CD8-positive, alpha-beta memory T cell (primary cell): ENCODE data around the gene AXIN1. TPM values are rescaled to one million over a fixed set of nuclear protein-coding genes. Genes with fewer than 3 reads are reported as not detected.
A peak's percentile ranks its signal among the peaks of the same experiment; 100 is the strongest.

Source experiments
- CTCF ChIA-PET: fragments of 350-600 bp; sonication (Branson Sonifier 250); formaldehyde crosslinking; loops from one replicate; lab custom pipeline; 2021; ENCODE audit warnings: antibody characterized with exemption; lab: Charles Lee
- POLR2A ChIA-PET: fragments of 350-600 bp; sonication (Branson Sonifier 250); formaldehyde crosslinking; loops from one replicate; lab custom pipeline; 2021; ENCODE audit warnings: antibody characterized with exemption; lab: Charles Lee
- DNase-seq, 5 donors: peaks; one replicate each; pipeline versions ENCODE4 v3.0.0 to v3.0.0-alpha.2; 2020 to 2022; ENCODE audit warnings: mixed read lengths in 1 of 5
- H3K27ac ChIP-seq: one replicate; pipeline ENCODE4 v1.7.0; 2013; ENCODE audit warnings: low read depth, mild to moderate bottlenecking, low read length, moderate library complexity
- H3K27me3 ChIP-seq: 2 replicates; pipeline ENCODE4 v1.7.0; 2013; ENCODE audit warnings: low read length, mild to moderate bottlenecking; ENCODE audit not compliant: insufficient read depth, poor library complexity, severe bottlenecking
- H3K36me3 ChIP-seq: 2 replicates; pipeline ENCODE4 v1.7.0; 2013; ENCODE audit warnings: mild to moderate bottlenecking, low read length, moderate library complexity; ENCODE audit not compliant: insufficient read depth
- H3K4me1 ChIP-seq: 2 replicates; pipeline ENCODE4 v1.7.0; 2013; ENCODE audit warnings: mild to moderate bottlenecking, low read length, moderate library complexity; ENCODE audit not compliant: insufficient read depth
- H3K4me3 ChIP-seq: 2 replicates; pipeline ENCODE4 v1.7.0; 2013; ENCODE audit warnings: mild to moderate bottlenecking, low read length
- H3K9me3 ChIP-seq: 2 replicates; pipeline ENCODE4 v1.7.0; 2013; ENCODE audit warnings: mild to moderate bottlenecking, low read length
- H3K27ac Mint-ChIP-seq, 8 donors: one replicate each; pipeline ENCODE4 v1.8.0; 2020 to 2021; ENCODE audit warnings: mixed read lengths in 8 of 8, mild to moderate bottlenecking in 6 of 8, inconsistent platforms in 3 of 8, moderate library complexity in 3 of 8
- H3K27me3 Mint-ChIP-seq, 2 donors: one replicate each; pipeline ENCODE4 v1.8.0; 2020 to 2021; ENCODE audit warnings: mixed read lengths in 2 of 2, mild to moderate bottlenecking in 1 of 2, moderate library complexity in 1 of 2
- H3K36me3 Mint-ChIP-seq, 3 donors: one replicate each; pipeline ENCODE4 v1.8.0; 2020 to 2021; ENCODE audit warnings: mixed read lengths in 3 of 3, inconsistent platforms in 1 of 3, mild to moderate bottlenecking in 1 of 3
- H3K4me1 Mint-ChIP-seq, 3 donors: one replicate each; pipeline ENCODE4 v1.8.0; 2020 to 2021; ENCODE audit warnings: mixed read lengths in 3 of 3, inconsistent platforms in 1 of 3, mild to moderate bottlenecking in 1 of 3
- H3K4me3 Mint-ChIP-seq, 7 donors: one replicate each; pipeline ENCODE4 v1.8.0; 2020 to 2021; ENCODE audit warnings: mixed read lengths in 7 of 7, mild to moderate bottlenecking in 6 of 7, moderate library complexity in 4 of 7, inconsistent platforms in 2 of 7
- H3K9me3 Mint-ChIP-seq, 5 donors: one replicate each; pipeline ENCODE4 v1.8.0; 2020 to 2022; ENCODE audit warnings: mixed read lengths in 5 of 5, mild to moderate bottlenecking in 3 of 5, moderate library complexity in 2 of 5, inconsistent platforms in 1 of 5
- polyA plus RNA-seq: library from polyadenylated mRNA; unstranded; fragments of 300-500 nt; fragmentation: Illumina TruSeq; gene quantifications from one replicate; pipeline ENCODE4 v1.2.3, GENCODE V29; 2021
- total RNA-seq, 2 experiments: library from RNA; stranded (reverse); gene quantifications; one replicate each; pipeline ENCODE4 v1.2.3, GENCODE V29; 2021

AXIN1 gene
- total and polyA plus RNA-seq, 3 experiments from 2014 or later: 6.9 to 26.3 (median 24.7) TPM

- DNase-seq: no peak
- Histone ChIP-seq H3K27ac (no peak overlapping the region), H3K9me3 (no peaks in the 10 kb centered on the region), H3K36me3 (no peaks in the 10 kb centered on the region), H3K27me3 (peaks cover 8% of the 10 kb centered on the region), H3K4me1 (peaks cover 10% of the 10 kb centered on the region), H3K4me3 (no peak overlapping the region)
- Mint-ChIP-seq H3K36me3 (peaks cover 0 to 2% (median 0%) of the 10 kb centered on the region in 3 donors), H3K9me3 (no peaks in the 10 kb centered on the region), H3K27ac (no peak overlapping the region), H3K27me3 (peaks cover 15 to 23% of the 10 kb centered on the region in 2 donors), H3K4me1 (peaks cover 7 to 17% (median 7%) of the 10 kb centered on the region in 3 donors), H3K4me3 (peak overlapping the region in 5 of 7 donors; percentile 16 to 68 (median 52))
- POLR2A ChIA-PET: no interaction called here
- CTCF ChIA-PET: no interaction called here
Measured at GRCh38 chr16:275041-275641, 77.4 kb downstream of the AXIN1 start.

DNA sequence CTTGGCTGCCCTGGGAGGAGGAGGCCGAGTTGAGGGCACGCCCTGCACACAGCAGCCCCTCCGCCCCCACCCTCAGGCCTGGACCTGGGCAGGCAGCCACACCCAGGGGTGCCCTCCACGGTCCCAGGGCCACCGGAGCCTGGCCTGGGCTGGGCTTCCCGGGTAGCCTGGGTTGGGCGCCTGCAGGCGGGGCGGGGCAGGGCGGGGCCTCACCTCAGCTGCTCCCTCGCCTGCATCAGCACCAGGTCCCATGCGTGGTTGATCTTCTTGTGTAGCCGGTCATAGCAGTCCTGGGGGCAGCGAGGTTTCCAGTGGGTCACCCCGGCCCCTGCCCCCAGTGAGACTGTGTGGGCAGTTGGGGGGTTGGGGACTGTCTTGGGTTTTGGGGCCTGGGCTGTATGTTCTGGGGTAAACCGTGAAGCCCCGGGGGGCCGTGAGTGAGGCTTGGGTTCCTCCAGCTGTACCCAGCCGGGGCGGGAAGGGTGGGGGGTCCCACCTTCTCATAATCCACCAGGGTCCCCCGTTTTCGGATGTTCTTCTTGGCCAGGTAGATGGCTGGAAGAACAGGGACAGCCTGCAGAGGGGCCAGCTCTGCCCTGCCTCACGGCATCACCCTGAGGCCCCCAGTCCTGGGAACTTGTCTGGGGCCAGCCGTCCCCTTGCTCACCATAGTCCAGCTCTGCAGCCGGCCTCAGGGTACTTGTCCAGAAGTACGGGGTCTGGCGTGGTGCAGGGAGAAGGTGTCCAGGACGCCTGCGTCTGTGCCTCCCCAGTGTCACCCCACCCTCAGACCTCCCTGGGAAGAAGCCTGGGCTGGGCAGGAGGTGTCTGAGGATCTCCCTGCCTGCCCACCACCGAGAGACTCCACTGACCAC lies 78.7 kb downstream of the AXIN1 start:
- CTCF ChIA-PET: no interaction called here
- Mint-ChIP-seq H3K27ac (no peak overlapping the region), H3K36me3 (peaks cover 0 to 2% (median 0%) of the 10 kb centered on the region in 3 donors), H3K27me3 (peaks cover 11 to 16% of the 10 kb centered on the region in 2 donors), H3K4me3 (peak overlapping the region in 1 of 7 donors; percentile 36), H3K9me3 (no peaks in the 10 kb centered on the region), H3K4me1 (peaks cover 1 to 11% (median 5%) of the 10 kb centered on the region in 3 donors)
- POLR2A ChIA-PET: no interaction called here
- Histone ChIP-seq H3K9me3 (no peaks in the 10 kb centered on the region), H3K27me3 (peaks cover 4% of the 10 kb centered on the region), H3K36me3 (no peaks in the 10 kb centered on the region), H3K27ac (no peak overlapping the region), H3K4me3 (no peak overlapping the region), H3K4me1 (peaks cover 3% of the 10 kb centered on the region)
- no peak for DNase-seq

DNA sequence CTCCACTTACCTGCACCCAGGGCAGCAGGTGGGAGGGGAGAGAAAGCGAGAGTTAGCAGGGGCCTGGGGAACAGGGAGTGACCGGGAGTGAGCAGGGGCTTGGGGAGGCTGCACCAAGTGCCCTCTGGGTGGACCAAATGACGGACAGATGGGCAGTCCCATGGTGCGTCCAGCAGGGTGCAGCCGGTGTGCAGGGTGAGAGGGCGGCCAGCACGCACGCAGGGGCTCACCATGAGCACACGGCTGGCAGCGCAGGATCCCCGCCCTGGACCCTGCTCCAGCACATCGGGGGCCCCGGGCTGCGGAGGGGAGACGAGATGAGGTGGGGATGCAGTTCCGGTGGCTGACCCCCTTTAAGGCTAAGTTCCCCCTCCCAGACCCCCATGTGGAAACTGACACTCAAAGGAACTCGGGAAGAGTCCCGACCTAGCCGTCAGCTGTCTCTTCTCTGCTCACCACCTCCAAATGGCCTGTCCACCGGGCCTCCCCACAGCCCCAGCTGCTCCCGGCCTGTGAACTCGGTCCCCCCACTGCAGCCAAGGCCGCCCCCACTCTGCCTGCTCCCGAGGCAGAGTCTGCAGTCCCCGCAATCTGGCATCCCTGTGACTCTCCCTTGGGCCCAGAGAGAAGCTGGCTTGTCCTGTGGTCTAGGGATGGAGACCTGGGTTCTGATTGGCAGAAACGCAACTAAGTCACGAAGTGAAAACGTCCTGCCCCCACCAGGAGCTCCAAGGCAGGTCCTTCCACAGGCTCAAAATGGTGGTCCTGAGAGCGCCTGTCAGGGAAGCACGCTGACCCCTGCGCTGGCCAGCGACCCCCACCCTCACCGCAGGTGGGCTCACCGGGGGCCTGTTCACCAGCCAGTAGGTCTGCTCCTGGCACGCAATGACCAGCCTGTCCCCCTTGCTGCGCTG lies 79.6 kb downstream of the AXIN1 start:
- Mint-ChIP-seq H3K4me3 (no peak overlapping the region), H3K36me3 (peaks cover 0 to 2% (median 0%) of the 10 kb centered on the region in 3 donors), H3K27me3 (peaks cover 10 to 15% of the 10 kb centered on the region in 2 donors), H3K4me1 (peaks cover 0 to 9% (median 4%) of the 10 kb centered on the region in 3 donors), H3K9me3 (no peaks in the 10 kb centered on the region), H3K27ac (no peak overlapping the region)
- no peak overlapping the region for H3K4me3 ChIP-seq
- H3K27me3 ChIP-seq: peaks cover 4% of the 10 kb centered on the region
- no peaks in the 10 kb centered on the region for H3K9me3 ChIP-seq
- no peaks in the 10 kb centered on the region for H3K36me3 ChIP-seq
- ChIA-PET CTCF (no interaction called here), POLR2A (no interaction called here)
- no peaks in the 10 kb centered on the region for H3K4me1 ChIP-seq
- no peak for DNase-seq
- no peak overlapping the region for H3K27ac ChIP-seq

- no peaks in the 10 kb centered on the region for H3K9me3 ChIP-seq
- no peak overlapping the region for H3K4me3 Mint-ChIP-seq
- no peak for DNase-seq
- H3K27me3 ChIP-seq: no peaks in the 10 kb centered on the region
- no peak overlapping the region for H3K27ac ChIP-seq
- no peak overlapping the region for H3K27ac Mint-ChIP-seq
- no peaks in the 10 kb centered on the region for H3K4me1 ChIP-seq
- H3K27me3 Mint-ChIP-seq: peaks cover 0 to 6% of the 10 kb centered on the region in 2 donors
- ChIA-PET POLR2A (no interaction called here), CTCF (no interaction called here)
- no peaks in the 10 kb centered on the region for H3K36me3 Mint-ChIP-seq
- H3K4me1 Mint-ChIP-seq: peaks cover 0 to 5% (median 4%) of the 10 kb centered on the region in 3 donors
- H3K9me3 Mint-ChIP-seq: no peaks in the 10 kb centered on the region
- H3K4me3 ChIP-seq: no peak overlapping the region
- H3K36me3 ChIP-seq: no peaks in the 10 kb centered on the region
Measured at GRCh38 chr16:270381-271255, 81.9 kb downstream of the AXIN1 start.

DNA sequence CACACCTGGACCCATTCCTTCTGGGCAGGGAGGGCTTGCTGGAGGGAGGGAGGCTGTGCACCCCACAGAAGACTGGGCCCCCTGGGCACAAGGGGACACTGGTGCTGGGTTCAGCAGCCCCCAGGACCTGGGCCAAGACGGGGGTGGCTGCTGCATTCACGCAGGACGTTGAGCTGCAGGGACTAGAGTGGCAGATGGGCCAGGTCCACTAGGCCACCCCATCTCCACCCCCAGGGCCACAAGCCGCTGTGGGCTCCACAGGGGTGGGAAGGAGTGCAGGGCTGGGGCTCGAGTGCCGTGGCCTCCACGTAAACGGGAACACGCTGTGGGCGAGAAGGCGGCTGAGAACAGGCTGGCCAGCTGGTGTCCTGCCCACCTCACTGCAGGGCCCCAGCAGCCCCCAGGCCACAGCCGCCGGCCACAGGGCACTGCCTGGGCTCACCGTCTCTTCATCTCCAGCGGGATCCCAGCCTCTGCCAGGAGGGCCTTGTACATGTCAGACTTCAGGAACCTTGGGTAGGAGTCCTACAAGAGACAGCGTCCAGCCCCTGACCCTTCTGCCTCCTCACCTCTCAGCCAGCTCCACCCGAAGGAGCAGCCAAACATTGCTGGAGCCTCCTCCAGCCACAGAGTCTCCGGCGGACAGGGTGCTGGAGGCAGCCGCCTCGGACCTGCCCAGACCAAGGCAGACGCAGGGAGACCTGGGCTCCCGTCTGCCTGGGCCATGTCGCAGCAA lies 83.3 kb downstream of the AXIN1 start:
- Mint-ChIP-seq H3K27me3 (peaks cover 0 to 3% of the 10 kb centered on the region in 2 donors), H3K36me3 (peaks cover 0 to 2% (median 0%) of the 10 kb centered on the region in 3 donors), H3K4me1 (peaks cover 0 to 2% (median 0%) of the 10 kb centered on the region in 3 donors), H3K27ac (no peak overlapping the region), H3K9me3 (no peaks in the 10 kb centered on the region), H3K4me3 (no peak overlapping the region)
- Histone ChIP-seq H3K36me3 (no peaks in the 10 kb centered on the region), H3K27ac (no peak overlapping the region), H3K4me1 (no peaks in the 10 kb centered on the region), H3K27me3 (no peaks in the 10 kb centered on the region), H3K4me3 (no peak overlapping the region), H3K9me3 (no peaks in the 10 kb centered on the region)
- ChIA-PET CTCF (no interaction called here), POLR2A (no interaction called here)
- DNase-seq: no peak

GRCh38 chr16:268141-269053 lies 84.1 kb downstream of the AXIN1 start:
- Mint-ChIP-seq H3K4me1 (peaks cover 0 to 2% (median 0%) of the 10 kb centered on the region in 3 donors), H3K27me3 (peaks cover 0 to 3% of the 10 kb centered on the region in 2 donors), H3K27ac (peak overlapping the region in 2 of 8 donors; percentile 43 to 83), H3K4me3 (no peak overlapping the region), H3K36me3 (peaks cover 0 to 8% (median 0%) of the 10 kb centered on the region in 3 donors), H3K9me3 (no peaks in the 10 kb centered on the region)
- no peaks in the 10 kb centered on the region for H3K4me1 ChIP-seq
- DNase-seq: no peak
- H3K9me3 ChIP-seq: no peaks in the 10 kb centered on the region
- no peaks in the 10 kb centered on the region for H3K36me3 ChIP-seq
- no peak overlapping the region for H3K27ac ChIP-seq
- ChIA-PET POLR2A (no interaction called here), CTCF (no interaction called here)
- no peaks in the 10 kb centered on the region for H3K27me3 ChIP-seq
- H3K4me3 ChIP-seq: no peak overlapping the region
